ENCODE measurements around the gene MAGIX. TPM values are rescaled to one million over a fixed set of nuclear protein-coding genes. Genes with fewer than 3 reads are reported as not detected.
"Not testable (repeated sequence)": the region's sequence is repeated elsewhere in the genome, so short reads cannot be mapped to it uniquely, and the experiment has no call there.

MAGIX gene
- total and polyA plus RNA-seq, 3 donors from 2014 or later = 0.90 to 3.1 (median 1.1) TPM

GRCh38 chrX:49172280-49172780 lies 9.8 kb downstream of the MAGIX start:
- Histone ChIP-seq H3K4me3 (peak overlapping the region; percentile 48 to 64), H3K27ac (peak overlapping the region; percentile 72 to 83), H3K27me3 (no peaks in the 10 kb centered on the region), H3K9me3 (no peaks in the 10 kb centered on the region), H3K36me3 (ENCODE audit: low read depth, missing control alignments) (no peaks in the 10 kb centered on the region), H3K4me1 (no peaks in the 10 kb centered on the region)
- DNase-seq = peak; percentile 82
- WGBS, 2 donors = 0% methylated on average over 7 to 16 of the region's 37 CpGs
- intact Hi-C loops (cut with DNase I; ENCODE audit: low total_unique reads) = no loop called here
- TF ChIP-seq CTCF (IDR thresholded peaks at IDR 0.05) = no peak
- no peak for TF ChIP-seq POLR2A (IDR thresholded peaks at IDR 0.05)

GRCh38 chrX:49173544-49173943 lies 11.0 kb downstream of the MAGIX start:
- DNase-seq; H3K36me3 ChIP-seq (ENCODE audit: low read depth, missing control alignments); H3K27me3 ChIP-seq; H3K4me1 ChIP-seq; H3K4me3 ChIP-seq; H3K9me3 ChIP-seq; intact Hi-C loops (cut with DNase I; ENCODE audit: low total_unique reads); H3K27ac ChIP-seq: not testable (repeated sequence)
- WGBS, 2 donors = 92% methylated on average over 7 of the region's 8 CpGs; no CpG with 5 or more reads in 1 of the 2 donors

GRCh38 chrX:49174723-49175122 lies 12.2 kb downstream of the MAGIX start:
- TF ChIP-seq POLR2A (IDR thresholded peaks at IDR 0.05) (no peak), CTCF (IDR thresholded peaks at IDR 0.05) (no peak)
- no peak for DNase-seq
- H3K27ac ChIP-seq = no peak overlapping the region
- intact Hi-C loops (cut with DNase I; ENCODE audit: low total_unique reads) = no loop called here
- H3K4me1 ChIP-seq = no peaks in the 10 kb centered on the region
- H3K9me3 ChIP-seq = no peaks in the 10 kb centered on the region
- 64 to 70% methylated on average over 3 of the region's 3 CpGs for WGBS, 2 donors
- no peak overlapping the region for H3K4me3 ChIP-seq
- no peaks in the 10 kb centered on the region for H3K27me3 ChIP-seq
- H3K36me3 ChIP-seq (ENCODE audit: low read depth, missing control alignments) = no peaks in the 10 kb centered on the region

GRCh38 chrX:49175435-49176274 lies 13.1 kb downstream of the MAGIX start:
- H3K36me3 ChIP-seq (ENCODE audit: low read depth, missing control alignments) = no peaks in the 10 kb centered on the region
- TF ChIP-seq POLR2A (IDR thresholded peaks at IDR 0.05) (no peak), CTCF (IDR thresholded peaks at IDR 0.05) (no peak)
- WGBS, 2 donors = 65% methylated on average over 28 of the region's 43 CpGs; no CpG with 5 or more reads in 1 of the 2 donors
- intact Hi-C loops (cut with DNase I; ENCODE audit: low total_unique reads) = no loop called here
- DNase-seq = no peak
- H3K4me1 ChIP-seq = no peaks in the 10 kb centered on the region
- no peaks in the 10 kb centered on the region for H3K27me3 ChIP-seq
- H3K27ac ChIP-seq = no peak overlapping the region
- H3K4me3 ChIP-seq = no peak overlapping the region
- no peaks in the 10 kb centered on the region for H3K9me3 ChIP-seq

- Histone ChIP-seq H3K4me1 (no peaks in the 10 kb centered on the region), H3K27ac (no peak overlapping the region), H3K36me3 (ENCODE audit: low read depth, missing control alignments) (no peaks in the 10 kb centered on the region), H3K9me3 (no peaks in the 10 kb centered on the region), H3K4me3 (no peak overlapping the region), H3K27me3 (no peaks in the 10 kb centered on the region)
- no peak for DNase-seq
- TF ChIP-seq CTCF (IDR thresholded peaks at IDR 0.05) (no peak), POLR2A (IDR thresholded peaks at IDR 0.05) (no peak)
- 43 to 70% methylated on average over 7 to 26 of the region's 27 CpGs for WGBS, 2 donors
- intact Hi-C loops (cut with DNase I; ENCODE audit: low total_unique reads) = no loop called here
These were observed 14.1 kb downstream of the MAGIX start for GRCh38 chrX:49176421-49177326.

Measured in testis (tissue), 3 donors.